NCI-H748 (cell line): Measurements from ENCODE around the gene NBEA.

Source experiments
- DNase-seq: peaks from one replicate; lab custom pipeline; 2025; ENCODE audit not compliant: unreplicated experiment; lab: John Stamatoyannopoulos, UW

Gene NBEA

GRCh38 chr13:35162420-35162819 lies 220.3 kb downstream of the NBEA start:
- DNase-seq: no peak

GRCh38 chr13:35163674-35164073 lies 221.6 kb downstream of the NBEA start:
- no peak for DNase-seq

GRCh38 chr13:35164324-35164932 lies 222.4 kb downstream of the NBEA start:
- peak; percentile 68 for DNase-seq

GRCh38 chr13:35165205-35165604 lies 223.1 kb downstream of the NBEA start:
- no peak for DNase-seq

- DNase-seq: no peak
These were observed 237.4 kb downstream of the NBEA start for GRCh38 chr13:35179494-35179893.

- no peak for DNase-seq
These were observed 238.0 kb downstream of the NBEA start for GRCh38 chr13:35179920-35180663.

- DNase-seq: no peak
These were observed 248.2 kb downstream of the NBEA start for GRCh38 chr13:35190241-35190640.

- DNase-seq: no peak
These were observed 249.8 kb downstream of the NBEA start for GRCh38 chr13:35191883-35192282.

GRCh38 chr13:35198613-35199200 lies 256.6 kb downstream of the NBEA start:
- DNase-seq: peak; percentile 44

GRCh38 chr13:35208587-35208986 lies 266.5 kb downstream of the NBEA start:
- DNase-seq: no peak

GRCh38 chr13:35210261-35210660 lies 268.2 kb downstream of the NBEA start:
- no peak for DNase-seq

- DNase-seq: no peak
These were observed 269.9 kb downstream of the NBEA start for GRCh38 chr13:35211949-35212348.

- DNase-seq: no peak
These were observed 271.8 kb downstream of the NBEA start for GRCh38 chr13:35213911-35214310.

- no peak for DNase-seq
These were observed 274.1 kb downstream of the NBEA start for GRCh38 chr13:35216131-35216530.

- DNase-seq: no peak
These were observed 277.0 kb downstream of the NBEA start for GRCh38 chr13:35219021-35219420.

GRCh38 chr13:35225159-35225558 lies 283.1 kb downstream of the NBEA start:
- DNase-seq: no peak

- DNase-seq: no peak
These were observed 283.5 kb downstream of the NBEA start for GRCh38 chr13:35225582-35225981.

- DNase-seq: no peak
These were observed 286.5 kb downstream of the NBEA start for GRCh38 chr13:35228536-35228935.

- no peak for DNase-seq
These were observed 289.4 kb downstream of the NBEA start for GRCh38 chr13:35231426-35231825.

GRCh38 chr13:35238274-35238673 lies 296.2 kb downstream of the NBEA start:
- DNase-seq: no peak

GRCh38 chr13:35252536-35253205 lies 310.6 kb downstream of the NBEA start:
- no peak for DNase-seq

GRCh38 chr13:35255241-35255640 lies 313.2 kb downstream of the NBEA start:
- DNase-seq: no peak
